WTC11 (cell line): ENCODE measurements around the gene PPP1R12A.

ENCODE experiments used
- MYBL2 ChIP-seq: sonication (generic); formaldehyde crosslinking; IDR thresholded peaks from 2 replicates; pipeline ENCODE4 v1.8.1; 2023; ENCODE audit warnings: mild to moderate bottlenecking, moderate library complexity, missing genetic modification reagents
- ZBTB43 ChIP-seq: sonication (generic); formaldehyde crosslinking; IDR thresholded peaks from 2 replicates; pipeline ENCODE4 v1.8.1; 2023; ENCODE audit warnings: mild to moderate bottlenecking, missing genetic modification reagents
- ZNF232 ChIP-seq: sonication (generic); formaldehyde crosslinking; IDR thresholded peaks from 2 replicates; pipeline ENCODE4 v1.8.0; 2022; ENCODE audit warnings: mild to moderate bottlenecking, missing genetic modification reagents
- TF ChIP-seq, protein P1 (sequence below): fragments of 200-600 bp; IDR thresholded peaks from 2 replicates; pipeline ENCODE4 v1.8.0; 2022; ENCODE audit warnings: antibody characterized with exemption
- TF ChIP-seq, protein P2 (sequence below): sonication (generic); formaldehyde crosslinking; IDR thresholded peaks from 2 replicates; pipeline ENCODE4 v1.8.0; 2022; ENCODE audit warnings: mild to moderate bottlenecking, missing genetic modification reagents

- TF ChIP-seq, protein P1, sequence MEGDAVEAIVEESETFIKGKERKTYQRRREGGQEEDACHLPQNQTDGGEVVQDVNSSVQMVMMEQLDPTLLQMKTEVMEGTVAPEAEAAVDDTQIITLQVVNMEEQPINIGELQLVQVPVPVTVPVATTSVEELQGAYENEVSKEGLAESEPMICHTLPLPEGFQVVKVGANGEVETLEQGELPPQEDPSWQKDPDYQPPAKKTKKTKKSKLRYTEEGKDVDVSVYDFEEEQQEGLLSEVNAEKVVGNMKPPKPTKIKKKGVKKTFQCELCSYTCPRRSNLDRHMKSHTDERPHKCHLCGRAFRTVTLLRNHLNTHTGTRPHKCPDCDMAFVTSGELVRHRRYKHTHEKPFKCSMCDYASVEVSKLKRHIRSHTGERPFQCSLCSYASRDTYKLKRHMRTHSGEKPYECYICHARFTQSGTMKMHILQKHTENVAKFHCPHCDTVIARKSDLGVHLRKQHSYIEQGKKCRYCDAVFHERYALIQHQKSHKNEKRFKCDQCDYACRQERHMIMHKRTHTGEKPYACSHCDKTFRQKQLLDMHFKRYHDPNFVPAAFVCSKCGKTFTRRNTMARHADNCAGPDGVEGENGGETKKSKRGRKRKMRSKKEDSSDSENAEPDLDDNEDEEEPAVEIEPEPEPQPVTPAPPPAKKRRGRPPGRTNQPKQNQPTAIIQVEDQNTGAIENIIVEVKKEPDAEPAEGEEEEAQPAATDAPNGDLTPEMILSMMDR: no peak
- no peak for TF ChIP-seq ZBTB43 (CRISPR knock-in tag)
- TF ChIP-seq, protein P2, sequence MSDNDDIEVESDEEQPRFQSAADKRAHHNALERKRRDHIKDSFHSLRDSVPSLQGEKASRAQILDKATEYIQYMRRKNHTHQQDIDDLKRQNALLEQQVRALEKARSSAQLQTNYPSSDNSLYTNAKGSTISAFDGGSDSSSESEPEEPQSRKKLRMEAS (CRISPR knock-in tag): no peak
- no peak for TF ChIP-seq ZNF232 (CRISPR knock-in tag)
- no peak for TF ChIP-seq MYBL2 (CRISPR knock-in tag)
Observed at GRCh38 chr12:79848339-79848738, 86.6 kb downstream of the PPP1R12A start.
